PC-3 (cell line): ENCODE data around the gene PACSIN2. TPM values are rescaled to one million over a fixed set of nuclear protein-coding genes. Genes with fewer than 3 reads are reported as not detected.
A peak's percentile ranks its signal among the peaks of the same experiment; 100 is the strongest.

Experiments
- ATAC-seq: fragments of 200-7000 bp; cut with Tn5 transposase; 2 replicates; pipeline ENCODE4 v1.9.1; 2020; ENCODE audit warnings: mild to moderate bottlenecking, moderate library complexity
- BruUV-seq: library from RNA; stranded (reverse); fragments of 400-500 nt; replicated peaks from 2 replicates; lab custom pipeline; 2021; lab: Mats Ljungman, UMichigan
- CTCF ChIA-PET: fragments of 300-600 bp; sonication (Branson Sonifier 250); formaldehyde crosslinking; loops from one replicate; lab custom pipeline; 2022; ENCODE audit warnings: antibody characterized with exemption; lab: Charles Lee
- POLR2A ChIA-PET: fragments of 300-600 bp; sonication (Branson Sonifier 250); formaldehyde crosslinking; loops from one replicate; lab custom pipeline; 2022; ENCODE audit warnings: antibody characterized with exemption; ENCODE audit not compliant: unreplicated experiment; lab: Charles Lee
- DNase-seq: peaks from one replicate; pipeline ENCODE4 v3.0.0-alpha.2; 2015
- H2AFZ ChIP-seq: fragments of 300-600 bp; sonication (generic); 2 replicates; pipeline ENCODE4 v1.6.0; 2016; ENCODE audit warnings: antibody characterized with exemption, low read length
- H3F3A ChIP-seq: fragments of 300-600 bp; sonication (generic); one replicate; pipeline ENCODE4 v1.6.0; 2017; ENCODE audit warnings: antibody characterized with exemption, low read length, control low read depth, mild to moderate bottlenecking; ENCODE audit not compliant: unreplicated experiment
- H3K27ac ChIP-seq: fragments of 300-600 bp; sonication (generic); 2 replicates; pipeline ENCODE4 v1.5.1; 2016; ENCODE audit warnings: mild to moderate bottlenecking, low read length
- H3K27me3 ChIP-seq: fragments of 300-600 bp; sonication (generic); 2 replicates; pipeline ENCODE4 v1.6.1; 2016; ENCODE audit warnings: low read length, mixed read lengths
- H3K36me3 ChIP-seq: fragments of 300-600 bp; sonication (generic); 2 replicates; pipeline ENCODE4 v1.6.1; 2016; ENCODE audit warnings: low read depth, mixed run types, low read length, mixed read lengths
- H3K4me1 ChIP-seq: fragments of 300-600 bp; sonication (generic); 2 replicates; pipeline ENCODE4 v1.5.1; 2016; ENCODE audit warnings: low read length; ENCODE audit not compliant: insufficient read depth
- H3K4me2 ChIP-seq: fragments of 300-600 bp; sonication (generic); 2 replicates; pipeline ENCODE4 v1.6.0; 2016; ENCODE audit warnings: low read length
- H3K4me3 ChIP-seq: fragments of 300-600 bp; sonication (generic); 2 replicates; pipeline ENCODE4 v1.5.1; 2016; ENCODE audit warnings: mild to moderate bottlenecking, low read length, mixed read lengths
- H3K79me2 ChIP-seq: fragments of 300-600 bp; sonication (generic); 2 replicates; pipeline ENCODE4 v1.6.1; 2017; ENCODE audit warnings: low read length, mixed read lengths
- H3K9ac ChIP-seq: fragments of 300-600 bp; sonication (generic); 2 replicates; pipeline ENCODE4 v1.6.0; 2016; ENCODE audit warnings: mild to moderate bottlenecking, low read length
- H3K9me2 ChIP-seq: fragments of 300-600 bp; sonication (generic); replicated peaks from 2 replicates; pipeline ENCODE4 v1.6.1; 2016; ENCODE audit warnings: mixed run types, low read length, mixed read lengths
- H3K9me3 ChIP-seq: fragments of 300-600 bp; sonication (generic); 2 replicates; pipeline ENCODE4 v1.6.1; 2016; ENCODE audit warnings: low read length, mixed read lengths
- H4K20me1 ChIP-seq: fragments of 300-600 bp; sonication (generic); 2 replicates; pipeline ENCODE4 v1.6.1; 2016; ENCODE audit warnings: low read length, mixed read lengths
- CTCF ChIP-seq: fragments of 300-600 bp; sonication (generic); conservative IDR thresholded peaks from 2 replicates; pipeline ENCODE4 v1.5.1; 2017; ENCODE audit warnings: antibody characterized with exemption, low read depth, mild to moderate bottlenecking, low read length
- EZH2 ChIP-seq: fragments of 300-600 bp; sonication (generic); IDR thresholded peaks from one replicate; pipeline ENCODE4 v1.6.1; 2017; ENCODE audit warnings: antibody characterized with exemption, mild to moderate bottlenecking, low read length; ENCODE audit not compliant: unreplicated experiment
- EZH2phosphoT487 ChIP-seq: fragments of 300-600 bp; sonication (generic); IDR thresholded peaks from 2 replicates; pipeline ENCODE4 v1.6.1; 2018; ENCODE audit warnings: mild to moderate bottlenecking, antibody characterized with exemption, low read length, borderline replicate concordance
- intact Hi-C: fragments of 100-400 bp; cut with micrococcal nuclease; formaldehyde crosslinking; loops from 2 replicates; pipeline ENCODE4 v1.9.0; 2023
- total RNA-seq: library from RNA; depleted of rRNA; stranded (reverse); fragments of >200 nt; gene quantifications from 2 replicates; pipeline ENCODE4 v1.2.3, GENCODE V29; 2014

Gene PACSIN2
- total RNA-seq, 1 experiment from 2014 or later, result 25.7 TPM

- H4K20me1 ChIP-seq, result no peaks in the 10 kb centered on the region
These were observed 63.7 kb downstream of the PACSIN2 start for GRCh38 chr22:42951093-42951710.

GRCh38 chr22:42950281-42950680 is 64.7 kb downstream of the PACSIN2 start:
- intact Hi-C loops, result no loop called here
- ATAC-seq, result no peak
- no peak overlapping the region for H3K27ac ChIP-seq
- ChIA-PET POLR2A (no interaction called here), CTCF (no interaction called here)
- H3K9ac ChIP-seq, result no peak overlapping the region
- no peaks in the 10 kb centered on the region for H3K36me3 ChIP-seq
- no peaks in the 10 kb centered on the region for H3F3A ChIP-seq
- no peak overlapping the region for H3K4me3 ChIP-seq
- H3K79me2 ChIP-seq, result peaks cover 82% of the 10 kb centered on the region
- H3K9me3 ChIP-seq, result no peaks in the 10 kb centered on the region
- H3K27me3 ChIP-seq, result no peaks in the 10 kb centered on the region
- no peaks in the 10 kb centered on the region for H3K9me2 ChIP-seq
- H3K4me2 ChIP-seq, result no peak overlapping the region
- BruUV-seq, result no TSS peak
- TF ChIP-seq EZH2phosphoT487 (no peak), CTCF (no peak), EZH2 (no peak)
- DNase-seq, result no peak
- H3K4me1 ChIP-seq, result peaks cover 47% of the 10 kb centered on the region
- no peak overlapping the region for H2AFZ ChIP-seq
- H4K20me1 ChIP-seq, result no peaks in the 10 kb centered on the region

More at GRCh38 chr22:42951093-42951710, 63.7 kb downstream of the PACSIN2 start:
- H3K36me3 ChIP-seq, result no peaks in the 10 kb centered on the region
- H3K27ac ChIP-seq, result no peak overlapping the region
- H3K4me1 ChIP-seq, result peaks cover 46% of the 10 kb centered on the region
- H3F3A ChIP-seq, result no peaks in the 10 kb centered on the region
- H3K27me3 ChIP-seq, result no peaks in the 10 kb centered on the region
- BruUV-seq, result no TSS peak
- ChIA-PET POLR2A (no interaction called here), CTCF (no interaction called here)
- no peak for ATAC-seq
- no peak overlapping the region for H3K9ac ChIP-seq
- no peak overlapping the region for H3K4me2 ChIP-seq
- no peaks in the 10 kb centered on the region for H3K9me3 ChIP-seq
- no peak for TF ChIP-seq CTCF
- intact Hi-C loops, result no loop called here
- no peaks in the 10 kb centered on the region for H3K9me2 ChIP-seq
- no peak for DNase-seq
- H3K4me3 ChIP-seq, result no peak overlapping the region
- H2AFZ ChIP-seq, result no peak overlapping the region
- H3K79me2 ChIP-seq, result peaks cover 76% of the 10 kb centered on the region

- CTCF ChIA-PET, result no interaction called here
- TF ChIP-seq EZH2phosphoT487 (no peak), EZH2 (no peak), CTCF (no peak)
- POLR2A ChIA-PET, result no interaction called here
- peaks cover 41% of the 10 kb centered on the region for H3K4me1 ChIP-seq
- DNase-seq, result peak; percentile 51
- BruUV-seq, result no TSS peak
- intact Hi-C loops, result no loop called here
- H3F3A ChIP-seq, result no peaks in the 10 kb centered on the region
- no peak overlapping the region for H3K9ac ChIP-seq
- no peak overlapping the region for H3K4me3 ChIP-seq
- no peaks in the 10 kb centered on the region for H3K9me3 ChIP-seq
- no peak overlapping the region for H2AFZ ChIP-seq
- peak overlapping the region; percentile 17; the same call in 1 of the 2 replicates for H3K27ac ChIP-seq
- H3K27me3 ChIP-seq, result no peaks in the 10 kb centered on the region
- peaks cover 80% of the 10 kb centered on the region for H3K79me2 ChIP-seq
- ATAC-seq, result peak; percentile 69
- H3K9me2 ChIP-seq, result no peaks in the 10 kb centered on the region
- no peaks in the 10 kb centered on the region for H3K36me3 ChIP-seq
- no peaks in the 10 kb centered on the region for H4K20me1 ChIP-seq
- no peak overlapping the region for H3K4me2 ChIP-seq
These were observed 65.8 kb downstream of the PACSIN2 start for GRCh38 chr22:42949159-42949558.
